SH-SY5Y (cell line): ENCODE results near the gene NCAM1.

Experiments used
- GATA2 ChIP-seq: IDR thresholded peaks from 2 replicates; pipeline ENCODE4 v1.6.1; 2011; ENCODE audit warnings: mild to moderate bottlenecking, low read depth, low read length
- GATA3 ChIP-seq: IDR thresholded peaks from 2 replicates; pipeline ENCODE4 v1.6.1; 2011; ENCODE audit warnings: low read depth, mild to moderate bottlenecking, low read length, moderate library complexity

NCAM1 gene

DNA sequence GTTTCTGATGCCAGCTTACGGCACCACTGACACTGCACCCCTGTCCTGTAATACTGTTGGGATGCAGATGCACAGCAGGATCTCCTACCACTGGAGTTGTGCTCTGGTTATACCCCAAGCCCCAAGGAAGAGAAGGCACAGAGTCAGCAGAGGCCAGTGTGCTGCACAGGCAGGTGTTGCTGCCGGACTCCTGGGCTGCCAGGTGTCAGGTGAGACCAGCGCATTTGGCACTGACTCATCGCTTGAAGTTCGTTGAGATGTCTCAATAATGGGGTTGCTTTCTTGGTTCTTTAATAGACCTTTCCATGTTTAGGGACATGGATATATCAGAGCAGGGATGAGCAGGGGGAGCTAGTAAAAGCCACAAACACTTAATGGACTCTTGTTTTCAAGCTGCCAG lies 277.5 kb downstream of the NCAM1 start:
- no peak for TF ChIP-seq GATA2
- TF ChIP-seq GATA3: no peak

GRCh38 chr11:113240389-113240788 lies 279.2 kb downstream of the NCAM1 start:
- TF ChIP-seq GATA3 (no peak), GATA2 (no peak)

- no peak for TF ChIP-seq GATA2
- TF ChIP-seq GATA3: no peak
Measured at GRCh38 chr11:113240790-113241635, 279.8 kb downstream of the NCAM1 start.

GRCh38 chr11:113241636-113242054 lies 280.4 kb downstream of the NCAM1 start:
- TF ChIP-seq GATA3 (no peak), GATA2 (no peak)

DNA sequence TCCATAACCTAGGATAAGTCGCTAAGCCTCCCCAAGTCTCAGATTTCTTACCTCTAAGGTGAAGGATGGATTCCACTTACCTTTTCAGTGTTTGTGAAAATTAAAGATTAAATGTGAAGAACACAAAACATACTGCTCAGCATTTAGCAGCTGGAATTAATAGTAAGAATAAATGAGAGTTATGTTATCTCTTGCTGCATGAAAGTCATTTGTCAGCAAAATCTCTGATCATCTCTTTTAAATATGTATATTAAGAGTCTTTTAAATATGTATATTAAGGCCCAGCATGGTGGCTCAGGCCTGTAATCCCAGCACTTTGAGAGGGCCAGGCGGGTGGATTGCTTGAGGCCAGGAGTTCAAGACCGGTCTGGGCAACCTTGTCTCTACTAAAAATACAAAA lies 280.8 kb downstream of the NCAM1 start:
- TF ChIP-seq GATA3 (no peak), GATA2 (no peak)

DNA sequence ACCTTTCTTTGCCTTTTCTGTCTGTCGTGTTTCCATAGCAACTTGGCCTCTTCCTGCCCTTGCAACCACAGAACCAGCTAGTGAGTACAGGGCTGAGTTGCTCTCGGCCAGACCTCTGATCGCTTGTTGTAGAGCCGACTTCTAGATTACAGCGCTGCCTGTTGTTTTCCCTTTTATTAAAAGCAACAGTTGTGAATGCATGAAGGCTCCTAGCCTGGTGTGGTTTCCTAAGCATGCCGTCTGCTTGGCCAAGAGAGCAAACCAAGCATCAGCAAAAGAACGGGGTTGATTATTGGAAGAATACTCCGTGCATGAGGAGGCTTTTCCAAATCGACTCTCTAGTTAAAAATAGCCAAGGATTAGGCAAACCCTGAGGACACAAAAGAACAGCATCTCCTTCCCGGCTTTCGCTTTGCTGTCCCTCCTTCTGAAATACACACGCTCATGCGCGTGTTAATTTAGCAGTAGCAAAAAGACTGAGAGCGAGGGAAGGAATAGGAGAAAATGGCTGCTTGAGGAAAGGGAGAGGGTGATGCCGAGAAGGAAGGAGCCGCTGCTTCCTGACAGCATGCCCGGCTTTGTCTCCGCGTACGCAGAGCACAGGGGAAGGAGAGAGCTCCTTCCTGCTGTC lies 281.7 kb downstream of the NCAM1 start:
- TF ChIP-seq GATA2 (no peak), GATA3 (no peak)

DNA sequence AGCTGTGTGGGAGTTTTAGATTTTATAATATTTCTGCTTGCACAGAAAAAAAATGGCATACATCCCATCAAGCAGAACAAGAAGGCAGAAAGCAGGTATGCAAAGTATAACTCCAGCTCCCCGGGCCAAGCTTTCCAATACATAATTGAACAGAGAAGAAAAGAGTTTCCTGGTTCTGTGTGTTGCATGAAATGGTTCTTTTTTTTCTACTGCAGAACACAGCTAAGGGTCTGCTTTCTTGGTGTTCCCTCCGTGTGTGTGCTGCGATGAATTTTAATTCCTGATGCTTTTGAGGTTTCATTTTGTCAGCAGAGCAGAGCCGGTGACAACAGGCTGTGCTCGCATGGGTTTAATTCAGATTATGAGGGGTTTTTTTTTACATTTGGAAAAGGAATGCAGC lies 282.5 kb downstream of the NCAM1 start:
- TF ChIP-seq GATA2 (no peak), GATA3 (no peak)

GRCh38 chr11:113245216-113245615 lies 284.0 kb downstream of the NCAM1 start:
- no peak for TF ChIP-seq GATA2
- no peak for TF ChIP-seq GATA3

DNA sequence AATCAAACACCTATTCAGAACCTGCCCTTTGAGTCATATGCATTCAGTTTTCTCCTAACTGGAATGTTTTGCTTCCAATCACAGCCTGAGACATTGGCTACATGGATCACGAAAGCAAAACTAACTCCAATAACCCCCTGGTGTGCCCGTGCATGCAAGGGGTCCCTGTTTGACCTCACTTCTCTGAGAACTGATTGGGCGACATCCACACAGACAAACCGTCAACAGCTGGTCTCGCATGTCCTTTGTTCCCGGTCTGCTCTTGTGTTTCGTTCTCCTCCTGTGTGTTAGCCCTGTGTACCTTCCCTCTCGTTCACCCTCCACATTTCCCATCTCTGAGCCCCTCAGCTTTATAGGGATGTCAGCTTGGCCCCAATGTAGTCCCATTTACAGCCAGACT lies 286.0 kb downstream of the NCAM1 start:
- no peak for TF ChIP-seq GATA2
- TF ChIP-seq GATA3: no peak

DNA sequence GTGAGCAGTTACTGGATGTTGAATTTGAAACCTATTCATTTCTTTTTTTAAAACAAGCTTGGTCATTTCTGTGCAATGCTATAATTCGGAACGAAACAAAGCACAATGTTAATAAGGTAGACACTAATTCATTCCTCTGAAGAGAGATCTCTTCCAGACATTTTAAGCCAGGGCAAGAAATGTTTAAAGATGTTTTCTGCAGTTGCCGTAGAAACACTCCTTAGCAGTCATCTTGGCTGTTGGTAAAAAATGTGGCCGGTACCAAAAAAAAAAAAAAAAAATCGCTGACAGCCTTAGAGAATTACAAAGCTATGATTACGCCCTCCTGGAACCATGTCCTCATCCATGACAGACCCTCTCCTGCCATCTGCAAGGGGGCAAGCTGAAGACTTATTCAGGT lies 286.7 kb downstream of the NCAM1 start:
- TF ChIP-seq GATA2 (no peak), GATA3 (no peak)

GRCh38 chr11:113248702-113249490 lies 287.7 kb downstream of the NCAM1 start:
- no peak for TF ChIP-seq GATA2
- no peak for TF ChIP-seq GATA3

DNA sequence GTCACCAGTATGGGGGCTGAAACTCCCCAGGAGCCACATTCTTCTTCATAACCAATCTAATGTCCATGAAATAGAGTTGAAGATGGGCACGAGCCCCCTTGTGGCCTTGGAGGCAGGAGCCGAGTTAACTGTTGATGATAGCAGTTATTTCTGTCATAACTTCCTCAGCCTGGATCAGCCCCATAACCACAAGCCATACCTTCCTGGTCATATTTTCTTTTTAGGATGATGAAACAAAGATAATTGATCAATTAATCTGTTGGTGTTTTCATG lies 288.2 kb downstream of the NCAM1 start:
- no peak for TF ChIP-seq GATA3

DNA sequence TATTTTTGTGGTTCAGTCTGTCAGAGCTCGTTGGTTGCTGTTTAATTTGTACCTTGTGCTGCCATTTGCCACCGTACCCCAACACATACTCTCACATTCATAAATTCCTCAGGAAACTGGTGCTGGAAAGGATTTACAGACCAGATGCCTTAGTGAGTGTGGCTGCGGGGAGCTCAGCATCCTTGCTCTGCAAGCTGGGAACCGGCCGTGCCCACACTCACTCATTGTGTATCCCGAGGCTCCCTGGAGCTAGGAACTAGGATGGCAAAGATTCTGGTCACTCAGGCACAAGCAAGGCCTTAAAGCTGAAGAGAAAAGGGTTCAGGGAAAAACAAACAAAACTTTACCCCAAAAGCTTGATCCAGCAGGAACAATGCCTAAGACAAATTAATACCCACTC lies 288.6 kb downstream of the NCAM1 start:
- no peak for TF ChIP-seq GATA2
- no peak for TF ChIP-seq GATA3

DNA sequence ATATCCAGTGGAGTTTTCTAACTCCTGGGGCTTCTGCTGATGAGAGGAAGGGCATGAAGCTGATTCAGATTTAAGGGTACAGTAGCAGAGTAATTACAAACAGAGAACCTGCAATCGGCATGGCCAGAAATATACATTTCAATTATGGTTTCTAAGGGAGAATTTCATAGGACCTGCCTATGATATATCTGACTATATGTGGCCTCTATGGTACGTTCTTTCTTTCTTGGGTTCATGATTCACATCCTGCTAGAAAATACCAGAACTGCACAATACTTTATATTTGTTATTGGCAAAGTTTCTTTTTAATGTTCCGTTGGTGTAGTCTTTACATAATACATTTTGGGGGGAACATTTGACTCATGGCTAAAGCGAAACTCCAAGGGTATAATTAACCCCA lies 290.1 kb downstream of the NCAM1 start:
- TF ChIP-seq GATA3 (no peak), GATA2 (no peak)

DNA sequence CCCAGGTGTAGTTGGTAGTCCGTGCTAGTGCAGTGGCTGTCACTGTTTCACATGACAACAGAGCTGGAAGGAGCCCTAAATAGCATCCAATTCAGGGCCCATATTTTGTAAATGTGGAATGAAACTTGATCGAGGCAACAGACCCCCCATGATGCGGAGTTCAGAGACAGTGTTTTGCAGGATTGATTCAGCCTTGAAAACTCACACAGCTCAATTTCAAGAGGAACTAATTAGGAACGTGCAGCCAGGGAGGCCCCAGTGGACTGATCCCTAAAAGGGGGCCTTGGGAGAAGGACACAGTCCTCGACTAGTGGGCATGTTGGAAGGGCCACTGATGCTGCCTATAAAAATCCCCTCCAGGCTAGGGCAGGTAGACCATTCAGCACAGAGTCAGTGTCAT lies 292.2 kb downstream of the NCAM1 start:
- TF ChIP-seq GATA3 (no peak), GATA2 (no peak)
